PFSK-1 (cell line): Measurements from ENCODE around the gene TM9SF3.

Experiments used
- FOXP2 ChIP-seq: optimal IDR thresholded peaks from 2 replicates; pipeline ENCODE3; 2011; ENCODE audit warnings: borderline replicate concordance, control low read depth, inconsistent platforms; ENCODE audit not compliant: insufficient read depth; ENCODE audit errors: extremely low read length, extremely low read depth
- POLR2AphosphoS5 ChIP-seq: IDR thresholded peaks from 2 replicates; pipeline ENCODE4 v1.6.1; 2012; ENCODE audit warnings: low read depth, mild to moderate bottlenecking, control low read depth, low read length, moderate library complexity
- SIN3A ChIP-seq: IDR thresholded peaks from 2 replicates; pipeline ENCODE4 v1.6.1; 2012; ENCODE audit warnings: mild to moderate bottlenecking, low read length, moderate library complexity, borderline replicate concordance; ENCODE audit not compliant: insufficient read depth
- TAF1 ChIP-seq: IDR thresholded peaks from 2 replicates; pipeline ENCODE4 v1.6.1; 2012; ENCODE audit warnings: low read length, control low read depth, borderline replicate concordance; ENCODE audit not compliant: insufficient read depth
- TF ChIP-seq, protein P1 (sequence below), 2 experiments: IDR thresholded peaks; 2 replicates each; pipeline versions ENCODE4 v1.6.1 to v1.8.0; 2011 to 2012; ENCODE audit warnings: low read depth in 2 of 2, low read length in 2 of 2, control low read depth in 1 of 2, inconsistent platforms in 1 of 2, mild to moderate bottlenecking in 1 of 2, moderate library complexity in 1 of 2; ENCODE audit not compliant: insufficient read depth in 1 of 2

The TM9SF3 gene

GRCh38 chr10:96616961-96617360, 30.1 kb upstream of the TM9SF3 start:
- TF ChIP-seq FOXP2, result no peak
- no peak for TF ChIP-seq SIN3A
- TF ChIP-seq POLR2AphosphoS5, result no peak
- no peak for TF ChIP-seq TAF1
- TF ChIP-seq, protein P1, sequence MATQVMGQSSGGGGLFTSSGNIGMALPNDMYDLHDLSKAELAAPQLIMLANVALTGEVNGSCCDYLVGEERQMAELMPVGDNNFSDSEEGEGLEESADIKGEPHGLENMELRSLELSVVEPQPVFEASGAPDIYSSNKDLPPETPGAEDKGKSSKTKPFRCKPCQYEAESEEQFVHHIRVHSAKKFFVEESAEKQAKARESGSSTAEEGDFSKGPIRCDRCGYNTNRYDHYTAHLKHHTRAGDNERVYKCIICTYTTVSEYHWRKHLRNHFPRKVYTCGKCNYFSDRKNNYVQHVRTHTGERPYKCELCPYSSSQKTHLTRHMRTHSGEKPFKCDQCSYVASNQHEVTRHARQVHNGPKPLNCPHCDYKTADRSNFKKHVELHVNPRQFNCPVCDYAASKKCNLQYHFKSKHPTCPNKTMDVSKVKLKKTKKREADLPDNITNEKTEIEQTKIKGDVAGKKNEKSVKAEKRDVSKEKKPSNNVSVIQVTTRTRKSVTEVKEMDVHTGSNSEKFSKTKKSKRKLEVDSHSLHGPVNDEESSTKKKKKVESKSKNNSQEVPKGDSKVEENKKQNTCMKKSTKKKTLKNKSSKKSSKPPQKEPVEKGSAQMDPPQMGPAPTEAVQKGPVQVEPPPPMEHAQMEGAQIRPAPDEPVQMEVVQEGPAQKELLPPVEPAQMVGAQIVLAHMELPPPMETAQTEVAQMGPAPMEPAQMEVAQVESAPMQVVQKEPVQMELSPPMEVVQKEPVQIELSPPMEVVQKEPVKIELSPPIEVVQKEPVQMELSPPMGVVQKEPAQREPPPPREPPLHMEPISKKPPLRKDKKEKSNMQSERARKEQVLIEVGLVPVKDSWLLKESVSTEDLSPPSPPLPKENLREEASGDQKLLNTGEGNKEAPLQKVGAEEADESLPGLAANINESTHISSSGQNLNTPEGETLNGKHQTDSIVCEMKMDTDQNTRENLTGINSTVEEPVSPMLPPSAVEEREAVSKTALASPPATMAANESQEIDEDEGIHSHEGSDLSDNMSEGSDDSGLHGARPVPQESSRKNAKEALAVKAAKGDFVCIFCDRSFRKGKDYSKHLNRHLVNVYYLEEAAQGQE (IDR thresholded peaks at IDR 0.05; ENCODE audit: insufficient read depth in 1 of 2, low read depth in 2 of 2, low read length in 2 of 2), result no peak

- TF ChIP-seq POLR2AphosphoS5 (no peak), FOXP2 (no peak)
- TF ChIP-seq, protein P1 (IDR thresholded peaks at IDR 0.05; ENCODE audit: insufficient read depth in 1 of 2, low read depth in 2 of 2, low read length in 2 of 2), result no peak
These were observed 27.7 kb upstream of the TM9SF3 start for GRCh38 chr10:96614515-96614914.

GRCh38 chr10:96613576-96613975, 26.8 kb upstream of the TM9SF3 start:
- TF ChIP-seq, protein P1 (IDR thresholded peaks at IDR 0.05; ENCODE audit: insufficient read depth in 1 of 2, low read depth in 2 of 2, low read length in 2 of 2), result no peak
- TF ChIP-seq SIN3A (no peak), POLR2AphosphoS5 (no peak), TAF1 (no peak), FOXP2 (no peak)

DNA sequence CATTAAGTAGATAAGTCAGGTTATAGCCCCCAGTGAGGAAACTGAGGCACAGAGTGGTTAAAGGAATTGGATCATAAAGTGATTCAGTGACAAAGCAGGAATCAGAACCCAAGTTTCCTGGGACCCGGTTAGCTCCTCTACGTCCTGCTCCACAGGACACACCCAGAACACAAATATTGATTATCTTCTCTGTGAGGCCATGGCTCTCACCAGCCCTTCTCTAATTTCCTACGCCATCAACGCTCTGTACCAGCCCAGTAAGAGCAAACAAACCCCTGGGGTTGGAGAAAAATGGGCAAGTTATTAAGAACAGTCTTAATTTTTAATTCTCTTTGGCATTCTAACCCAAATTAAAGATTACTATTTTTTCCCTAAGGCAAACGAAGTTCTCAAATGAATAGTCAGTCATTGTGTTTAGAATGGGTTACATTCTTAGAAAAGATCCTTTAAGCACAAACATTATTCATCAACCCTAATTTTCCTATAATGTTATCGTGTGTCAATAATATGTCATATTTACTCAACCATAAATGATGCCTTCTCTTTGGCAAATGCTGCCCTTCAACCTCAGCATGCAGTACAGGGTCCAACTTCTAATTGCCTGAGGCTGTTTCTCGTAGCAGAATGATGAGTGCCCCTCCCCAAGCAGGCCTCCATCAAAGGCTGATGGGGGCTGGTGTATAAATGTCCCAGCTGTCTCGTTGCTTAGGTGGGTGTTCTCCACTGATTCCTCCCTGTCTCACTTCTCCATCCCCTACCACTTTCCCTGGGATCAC, 25.4 kb upstream of the TM9SF3 start:
- TF ChIP-seq TAF1, result no peak

- no peak for TF ChIP-seq SIN3A
- no peak for TF ChIP-seq POLR2AphosphoS5
- no peak for TF ChIP-seq TAF1
- TF ChIP-seq FOXP2, result no peak
- TF ChIP-seq, protein P1 (IDR thresholded peaks at IDR 0.05; ENCODE audit: insufficient read depth in 1 of 2, low read depth in 2 of 2, low read length in 2 of 2), result no peak
These were observed 24.0 kb upstream of the TM9SF3 start for GRCh38 chr10:96610817-96611216.
